HG02852 (cell line): ENCODE data around the gene RNLS.

Source experiments
- ATAC-seq: cut with Tn5 transposase; IDR thresholded peaks from one replicate; pipeline ENCODE4 v1.9.1; 2021; ENCODE audit warnings: mild to moderate bottlenecking, moderate library complexity; ENCODE audit not compliant: unreplicated experiment

The RNLS gene

GRCh38 chr10:88582806-88583583 is at the start of gene RNLS:
Gene RNLS (minus strand): TSS chr10:88583318.
- ATAC-seq: peak; percentile 83

- ATAC-seq: no peak
These were observed 41.7 kb upstream of the RNLS start for GRCh38 chr10:88624840-88625239.

GRCh38 chr10:88623835-88624234 is 40.7 kb upstream of the RNLS start:
- no peak for ATAC-seq

GRCh38 chr10:88620441-88620840 is 37.3 kb upstream of the RNLS start:
- ATAC-seq: no peak

- no peak for ATAC-seq
These were observed 35.4 kb upstream of the RNLS start for GRCh38 chr10:88618496-88618895.

- no peak for ATAC-seq
These were observed 34.7 kb upstream of the RNLS start for GRCh38 chr10:88617772-88618300.

- ATAC-seq: no peak
These were observed 33.3 kb upstream of the RNLS start for GRCh38 chr10:88616250-88616977.

- ATAC-seq: no peak
These were observed 25.7 kb upstream of the RNLS start for GRCh38 chr10:88608780-88609179.

- ATAC-seq: peak; percentile 65
These were observed 25.1 kb upstream of the RNLS start for GRCh38 chr10:88608052-88608732.

- ATAC-seq: peak; percentile 89
These were observed 14.9 kb upstream of the RNLS start for GRCh38 chr10:88598055-88598454.

GRCh38 chr10:88594482-88594881 is 11.4 kb upstream of the RNLS start:
- no peak for ATAC-seq

- ATAC-seq: no peak
These were observed 9.8 kb upstream of the RNLS start for GRCh38 chr10:88592906-88593305.

GRCh38 chr10:88592381-88592780 is 9.3 kb upstream of the RNLS start:
- ATAC-seq: no peak

GRCh38 chr10:88586462-88586861 is 3.3 kb upstream of the RNLS start, which contains the start of gene LIPJ:
Gene LIPJ (plus strand): TSS chr10:88586762. CDS start chr10:88590688, 3,926 bp downstream.
- no peak for ATAC-seq

GRCh38 chr10:88583584-88583957 is 453 bp upstream of the RNLS start:
- no peak for ATAC-seq

- ATAC-seq: no peak
These were observed 710 bp downstream of the RNLS start for GRCh38 chr10:88582411-88582805.

- ATAC-seq: no peak
These were observed 18.0 kb downstream of the RNLS start for GRCh38 chr10:88565072-88565471.

- no peak for ATAC-seq
These were observed 21.0 kb downstream of the RNLS start for GRCh38 chr10:88562152-88562551.

- no peak for ATAC-seq
These were observed 25.5 kb downstream of the RNLS start for GRCh38 chr10:88557658-88558057.

GRCh38 chr10:88557256-88557655 is 25.9 kb downstream of the RNLS start:
- no peak for ATAC-seq

- no peak for ATAC-seq
These were observed 27.8 kb downstream of the RNLS start for GRCh38 chr10:88555190-88555908.
